GM12891 (cell line): ENCODE data around the gene C9orf72.

Experiments
- PAX5 ChIP-seq: IDR thresholded peaks from 2 replicates; pipeline ENCODE4 v1.6.1; 2011; ENCODE audit warnings: low read length, moderate library complexity, mild to moderate bottlenecking; ENCODE audit not compliant: insufficient read depth, severe bottlenecking
- POLR2A ChIP-seq: IDR thresholded peaks from 2 replicates; pipeline ENCODE4 v1.6.1; 2011; ENCODE audit warnings: low read depth, low read length, control low read depth
- POLR2AphosphoS5 ChIP-seq: IDR thresholded peaks from 2 replicates; pipeline ENCODE4 v1.6.1; 2011; ENCODE audit warnings: low read depth, low read length, control low read depth
- SPI1 ChIP-seq: IDR thresholded peaks from 2 replicates; pipeline ENCODE4 v1.6.1; 2011; ENCODE audit warnings: low read depth, low read length, control low read depth
- TAF1 ChIP-seq: IDR thresholded peaks from 2 replicates; pipeline ENCODE4 v1.6.1; 2011; ENCODE audit warnings: low read depth, low read length, control low read depth

DNA sequence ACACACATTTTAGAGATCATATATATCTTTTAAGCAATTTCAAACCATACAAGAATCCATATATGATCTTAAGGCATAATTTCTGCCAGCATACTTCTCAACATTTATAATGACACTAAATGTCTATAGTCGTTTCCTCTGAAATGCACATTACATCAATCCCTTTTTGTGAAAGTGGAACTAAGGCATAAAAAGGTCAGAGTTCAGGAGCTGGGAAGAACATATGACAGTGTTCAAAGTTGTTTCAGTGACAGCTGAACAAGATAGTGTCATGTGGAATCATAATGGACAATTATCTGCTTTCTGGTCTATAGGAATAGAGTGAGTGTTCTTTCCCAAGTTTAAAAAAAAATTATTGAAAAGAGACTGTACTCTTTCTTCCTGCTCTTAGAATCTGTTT lies 41.2 kb downstream of the C9orf72 start:
- TF ChIP-seq TAF1 = no peak
- no peak for TF ChIP-seq POLR2A
- TF ChIP-seq PAX5 = no peak
- no peak for TF ChIP-seq POLR2AphosphoS5
- no peak for TF ChIP-seq SPI1
